HepG2 (cell line): ENCODE results near the gene SHC1. TPM values are rescaled to one million over a fixed set of nuclear protein-coding genes. Genes with fewer than 3 reads are reported as not detected.

Experiments used
- ATAC-seq: fragments of 200-7000 bp; cut with Tn5 transposase; 3 replicates; pipeline ENCODE4 v1.9.1; 2020; ENCODE audit warnings: mild to moderate bottlenecking, moderate library complexity
- BruUV-seq: library from RNA; stranded (reverse); fragments of 400-500 nt; replicated peaks from 2 replicates; lab custom pipeline; 2021; lab: Mats Ljungman, UMichigan
- CTCF ChIA-PET: fragments of 300-600 bp; formaldehyde crosslinking; extraction: SDS; loops from one replicate; lab custom pipeline; 2021; ENCODE audit warnings: low total read pairs, inconsistent platforms, low intra/inter-chr PET ratio; lab: Yijun Ruan, JAX
- POLR2A ChIA-PET: fragments of 350-600 bp; sonication (Branson Sonifier 250); formaldehyde crosslinking; loops from one replicate; lab custom pipeline; 2020; ENCODE audit warnings: antibody characterized with exemption, inconsistent platforms; lab: Yijun Ruan, JAX
- DNase-seq: peaks from one replicate; pipeline ENCODE4 v3.0.0-alpha.2; 2015; ENCODE audit warnings: low spot score
- FAIRE-seq: peaks from 3 replicates; lab custom pipeline; 2011; peaks lifted over from hg19 to GRCh38; lab: Jason Lieb, UNC
- H2AFZ ChIP-seq: one replicate; pipeline ENCODE4 v1.6.1; 2011; ENCODE audit warnings: low read length, inconsistent platforms
- H3K27ac ChIP-seq: fragments of 300-600 bp; 3 replicates; pipeline ENCODE4 v1.8.0; 2011; ENCODE audit warnings: mixed run types, mild to moderate bottlenecking, mixed read lengths, low read length, inconsistent platforms; ENCODE audit not compliant: insufficient read depth; ENCODE audit errors: extremely low read length
- H3K27me3 ChIP-seq, 2 experiments: fragments of 200-600 bp in 1 of 2; 2 replicates in 1 of 2; 3 replicates in 1 of 2; pipeline versions ENCODE4 v1.6.0 to v1.8.0; 2011; ENCODE audit warnings: low read length in 2 of 2, mild to moderate bottlenecking in 2 of 2, moderate library complexity in 2 of 2, inconsistent platforms in 1 of 2; ENCODE audit not compliant: insufficient read depth in 2 of 2, control insufficient read depth in 1 of 2
- H3K36me3 ChIP-seq, 2 experiments: fragments of 200-600 bp in 1 of 2; replicated peaks in 1 of 2; 2 replicates in 1 of 2; 3 replicates in 1 of 2; pipeline versions ENCODE4 v1.5.1 to v1.8.0; 2011; ENCODE audit warnings: low read length in 2 of 2, inconsistent platforms in 1 of 2; ENCODE audit not compliant: insufficient read depth in 2 of 2, control insufficient read depth in 1 of 2
- H3K4me1 ChIP-seq: 2 replicates; pipeline ENCODE4 v1.5.1; 2012; ENCODE audit warnings: low read length, inconsistent platforms; ENCODE audit not compliant: insufficient read depth
- H3K4me2 ChIP-seq: 2 replicates; pipeline ENCODE4 v1.6.0; 2011; ENCODE audit warnings: low read depth, low read length, inconsistent platforms
- H3K4me3 ChIP-seq, 3 experiments: fragments of 200-600 bp in 1 of 3; sonication (generic), shearing (Covaris generic) in 1 of 3; replicated peaks in 1 of 3; 2 replicates each; pipeline ENCODE4 v1.5.1; 2011 to 2016; ENCODE audit warnings: low read length in 3 of 3, inconsistent platforms in 2 of 3, low read depth in 2 of 3, mild to moderate bottlenecking in 2 of 3, control low read depth in 1 of 3, mixed read lengths in 1 of 3; ENCODE audit not compliant: insufficient read depth in 1 of 3
- H3K79me2 ChIP-seq: one replicate; pipeline ENCODE4 v1.6.1; 2011; ENCODE audit warnings: low read length, inconsistent platforms; ENCODE audit not compliant: insufficient read depth
- H3K9ac ChIP-seq: 2 replicates; pipeline ENCODE4 v1.6.0; 2011; ENCODE audit warnings: mild to moderate bottlenecking, low read depth, low read length, inconsistent platforms; ENCODE audit not compliant: insufficient read depth
- H3K9me3 ChIP-seq: 2 replicates; pipeline ENCODE4 v1.5.1; 2012; ENCODE audit warnings: mild to moderate bottlenecking, low read length
- H4K20me1 ChIP-seq: 2 replicates; pipeline ENCODE4 v1.6.0; 2011; ENCODE audit warnings: inconsistent platforms, mild to moderate bottlenecking, low read length, moderate library complexity; ENCODE audit not compliant: insufficient read depth
- DMAP1 ChIP-seq: IDR thresholded peaks from 2 replicates; pipeline ENCODE4 v1.6.1; 2016
- FOXM1 ChIP-seq: sonication (generic); formaldehyde crosslinking; IDR thresholded peaks from 2 replicates; pipeline ENCODE4 v1.5.0; 2020; ENCODE audit warnings: missing genetic modification reagents
- MBD4 ChIP-seq: IDR thresholded peaks from 2 replicates; pipeline ENCODE4 v1.6.1; 2012; ENCODE audit warnings: low read length, inconsistent platforms, borderline replicate concordance
- MYC ChIP-seq: sonication (generic); formaldehyde crosslinking; IDR thresholded peaks from 2 replicates; pipeline ENCODE4 v1.9.0; 2021; ENCODE audit warnings: missing genetic modification reagents, borderline replicate concordance
- NONO ChIP-seq, 2 experiments: fragments of 450-650 bp in 1 of 2; sonication (generic) in 1 of 2; formaldehyde crosslinking in 1 of 2; IDR thresholded peaks in 1 of 2; conservative IDR thresholded peaks in 1 of 2; 2 replicates each; pipeline versions ENCODE4 v1.6.1 to v1.8.0; 2017 to 2022; ENCODE audit warnings: mild to moderate bottlenecking in 1 of 2, missing genetic modification reagents in 1 of 2, moderate library complexity in 1 of 2
- REPIN1 ChIP-seq: sonication (generic); formaldehyde crosslinking; IDR thresholded peaks from 2 replicates; pipeline ENCODE4 v1.8.0; 2022; ENCODE audit warnings: missing genetic modification reagents, low read depth, mild to moderate bottlenecking, borderline replicate concordance
- SP2 ChIP-seq: sonication (generic); formaldehyde crosslinking; IDR thresholded peaks from 2 replicates; pipeline ENCODE4 v1.5.1; 2020; ENCODE audit warnings: mild to moderate bottlenecking, missing genetic modification reagents
- ZFP90 ChIP-seq: sonication (generic); formaldehyde crosslinking; IDR thresholded peaks from 2 replicates; pipeline ENCODE4 v1.8.0; 2022; ENCODE audit warnings: missing genetic modification reagents, mild to moderate bottlenecking, inconsistent platforms, borderline replicate concordance
- ZNF232 ChIP-seq: sonication (generic); formaldehyde crosslinking; IDR thresholded peaks from 2 replicates; pipeline ENCODE4 v1.4.0; 2020; ENCODE audit warnings: missing genetic modification reagents, borderline replicate concordance
- ZNF766 ChIP-seq: sonication (generic); formaldehyde crosslinking; IDR thresholded peaks from 2 replicates; pipeline ENCODE4 v1.5.0; 2020; ENCODE audit warnings: missing genetic modification reagents, borderline replicate concordance
- WGBS: methylation state at CpG from one replicate; pipeline ENCODE4 v1.1.6; 2017; ENCODE audit warnings: low lambda C conversion rate; 5-methylcytosine and 5-hydroxymethylcytosine counted together
- in situ Hi-C: cut with HindIII; loops from 2 replicates; pipeline ENCODE4 v1.10.0; 2017; ENCODE audit warnings: low pct_unique_long_range_greater_than_20kb; ENCODE audit not compliant: extremely low pct_ligation_motif_present
- intact Hi-C: fragments of 100-400 bp; cut with micrococcal nuclease; formaldehyde crosslinking; loops from one replicate; pipeline ENCODE4 v1.10.0; 2022; ENCODE audit not compliant: unreplicated experiment
- polyA plus RNA-seq, 8 experiments: library from polyadenylated mRNA; depleted of rRNA in 3 of 8; stranded (reverse) in 7 of 8; unstranded in 1 of 8; fragments of >200 nt; fragmentation: Illumina TruSeq in 4 of 8; extraction: Trizol in 4 of 8; gene quantifications; 2 replicates each; pipeline versions ENCODE4 v1.2.1 to v1.2.3, GENCODE V29; 2011 to 2016; ENCODE audit warnings: low read depth in 4 of 8, missing spikeins in 1 of 8, mixed read lengths in 1 of 8; ENCODE audit not compliant: insufficient read depth in 1 of 8
- total RNA-seq, 5 experiments: library from RNA; depleted of rRNA; stranded (reverse); fragments of >200 nt; fragmentation: Illumina TruSeq; extraction: Trizol; gene quantifications; 2 replicates each; pipeline ENCODE4 v1.2.3, GENCODE V29; 2016; ENCODE audit warnings: low read depth in 1 of 5
- TF ChIP-seq, protein P1 (sequence below): sonication (generic); formaldehyde crosslinking; IDR thresholded peaks from 2 replicates; pipeline ENCODE4; 2020; ENCODE audit warnings: missing genetic modification reagents, mild to moderate bottlenecking, borderline replicate concordance

SHC1 gene
- total and polyA plus RNA-seq, 2 of the 13 experiments (the other 11 are each of a cell fraction or from before 2014, with no cell fraction given), result 52.0 to 137 TPM

DNA sequence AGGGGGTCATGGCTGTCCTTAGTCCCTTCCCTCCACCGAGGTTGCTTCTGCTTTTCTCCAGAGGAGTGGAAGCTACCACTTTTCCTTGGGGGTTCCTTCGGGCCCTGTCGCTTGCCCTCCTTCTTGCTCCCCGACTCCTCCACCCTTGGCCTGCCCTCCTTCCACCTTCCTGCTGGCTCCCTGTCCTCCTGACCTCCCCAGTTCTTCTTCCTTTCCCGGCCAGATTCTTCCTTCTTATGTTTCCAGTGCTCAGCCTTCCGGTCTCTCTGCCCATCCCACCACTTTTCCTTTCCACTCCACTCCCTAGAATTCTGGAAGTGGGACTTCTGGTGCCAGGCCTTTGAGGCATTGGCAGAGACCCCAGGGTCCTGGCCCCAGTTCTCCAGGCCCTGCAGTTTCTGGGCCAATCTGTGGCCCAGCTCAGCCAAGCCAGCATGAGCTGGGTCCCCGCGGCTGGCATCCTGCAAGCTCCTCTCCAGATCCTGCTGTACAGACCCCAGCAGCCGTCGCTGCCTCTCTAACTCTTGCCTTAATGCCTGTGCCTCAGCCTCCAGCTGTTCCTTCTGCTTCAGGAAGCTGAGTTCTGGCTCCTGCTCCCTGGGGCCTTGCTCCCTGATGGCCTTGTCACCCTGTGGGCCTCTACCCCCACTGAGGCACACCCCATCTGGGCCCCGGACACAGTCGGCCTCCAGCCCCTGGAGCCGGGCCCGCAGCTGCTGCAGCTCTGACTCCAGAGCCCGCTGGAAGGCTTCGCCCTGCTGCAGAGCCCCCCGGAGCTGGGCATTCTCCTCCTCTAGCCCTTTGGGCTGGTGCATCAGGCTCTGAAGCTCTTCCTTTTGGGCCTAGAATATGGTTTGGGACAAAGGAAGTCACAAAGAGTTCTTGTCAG lies 24.3 kb downstream of the SHC1 start:
- Histone ChIP-seq H2AFZ (no peak overlapping the region), H4K20me1 (no peaks in the 10 kb centered on the region), H3K36me3 (peaks cover 4 to 6% of the 10 kb centered on the region in 2 experiments; a peak in 2 of 5 replicates), H3K4me3 (no peak overlapping the region), H3K4me2 (no peak overlapping the region), H3K27ac (peak overlapping the region; percentile 88), H3K4me1 (peaks cover 47% of the 10 kb centered on the region), H3K27me3 (no peaks in the 10 kb centered on the region)
- DNase-seq (no peak), ATAC-seq (no peak)
- no TSS peak for BruUV-seq
- in situ Hi-C loops, result no loop called here
- CTCF ChIA-PET, result no interaction called here
- TF ChIP-seq FOXM1 (CRISPR knock-in tag), result no peak
- no peak for TF ChIP-seq MBD4
- TF ChIP-seq, all 625 proteins: peak for 0
- no peak overlapping the region for H3K9ac ChIP-seq
- WGBS, result 91% methylated on average over 17 of the region's 17 CpGs
- POLR2A ChIA-PET, result interaction anchor here (2.7 to 3.0 kb wide), 2 partner anchors 10 to 15 kb away, joined by 18 to 22 read pairs; partner anchors contain the start of genes PMVK and PYGO2
- intact Hi-C loops, result no loop called here
- no peaks in the 10 kb centered on the region for H3K79me2 ChIP-seq
- no peak for FAIRE-seq
- H3K9me3 ChIP-seq, result no peaks in the 10 kb centered on the region

- Histone ChIP-seq H2AFZ (no peak overlapping the region), H3K4me3 (peak overlapping the region in 1 of 3 experiments; percentile 27; a peak in 2 of 6 replicates), H3K4me2 (peak overlapping the region; percentile 56), H3K79me2 (no peaks in the 10 kb centered on the region), H3K36me3 (peaks cover 0 to 2% of the 10 kb centered on the region in 2 experiments; a peak in 2 of 5 replicates), H3K27me3 (no peaks in the 10 kb centered on the region), H3K9ac (peak overlapping the region; percentile 59), H3K9me3 (no peaks in the 10 kb centered on the region), H3K27ac (peak overlapping the region; percentile 88), H4K20me1 (no peaks in the 10 kb centered on the region), H3K4me1 (peaks cover 56% of the 10 kb centered on the region)
- POLR2A ChIA-PET, result interaction anchor here (0.6 to 3.0 kb wide), 11 partner anchors 9 to 333 kb away, joined by 3 to 22 read pairs (median 4); partner anchors contain the start of genes ADAM15, PMVK and PYGO2
- DNase-seq, result no peak
- no peak for FAIRE-seq
- BruUV-seq, result TSS peak; percentile 77
- CTCF ChIA-PET, result no interaction called here
- ATAC-seq, result no peak; the same call in 2 of the 3 replicates
- WGBS, result 84% methylated on average over 10 of the region's 15 CpGs
- intact Hi-C loops (no loop called here), in situ Hi-C loops (no loop called here)
- TF ChIP-seq ZNF766 (0 out of 2 replicates have a peak, but pooled peaks have one; percentile 53), SP2 (CRISPR knock-in tag) (peak; percentile 49; the same call in 1 of the 2 replicates), NONO (IDR thresholded peaks at IDR 0.05) (no peak), NONO (CRISPR knock-in tag; conservative IDR thresholded peaks at IDR 0.05) (0 out of 2 replicates have a peak, but pooled peaks have one; percentile 10), MYC (CRISPR knock-in tag) (peak; percentile 2; the same call in 1 of the 2 replicates), DMAP1 (CRISPR knock-in tag) (0 out of 2 replicates have a peak, but pooled peaks have one; percentile 5), REPIN1 (CRISPR knock-in tag) (no peak), ZNF232 (0 out of 2 replicates have a peak, but pooled peaks have one; percentile 12), ZFP90 (CRISPR knock-in tag) (0 out of 2 replicates have a peak, but pooled peaks have one; percentile 3)
- TF ChIP-seq, protein P1, sequence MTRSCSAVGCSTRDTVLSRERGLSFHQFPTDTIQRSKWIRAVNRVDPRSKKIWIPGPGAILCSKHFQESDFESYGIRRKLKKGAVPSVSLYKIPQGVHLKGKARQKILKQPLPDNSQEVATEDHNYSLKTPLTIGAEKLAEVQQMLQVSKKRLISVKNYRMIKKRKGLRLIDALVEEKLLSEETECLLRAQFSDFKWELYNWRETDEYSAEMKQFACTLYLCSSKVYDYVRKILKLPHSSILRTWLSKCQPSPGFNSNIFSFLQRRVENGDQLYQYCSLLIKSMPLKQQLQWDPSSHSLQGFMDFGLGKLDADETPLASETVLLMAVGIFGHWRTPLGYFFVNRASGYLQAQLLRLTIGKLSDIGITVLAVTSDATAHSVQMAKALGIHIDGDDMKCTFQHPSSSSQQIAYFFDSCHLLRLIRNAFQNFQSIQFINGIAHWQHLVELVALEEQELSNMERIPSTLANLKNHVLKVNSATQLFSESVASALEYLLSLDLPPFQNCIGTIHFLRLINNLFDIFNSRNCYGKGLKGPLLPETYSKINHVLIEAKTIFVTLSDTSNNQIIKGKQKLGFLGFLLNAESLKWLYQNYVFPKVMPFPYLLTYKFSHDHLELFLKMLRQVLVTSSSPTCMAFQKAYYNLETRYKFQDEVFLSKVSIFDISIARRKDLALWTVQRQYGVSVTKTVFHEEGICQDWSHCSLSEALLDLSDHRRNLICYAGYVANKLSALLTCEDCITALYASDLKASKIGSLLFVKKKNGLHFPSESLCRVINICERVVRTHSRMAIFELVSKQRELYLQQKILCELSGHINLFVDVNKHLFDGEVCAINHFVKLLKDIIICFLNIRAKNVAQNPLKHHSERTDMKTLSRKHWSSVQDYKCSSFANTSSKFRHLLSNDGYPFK (CRISPR knock-in tag), result peak; percentile 6; the same call in 1 of the 2 replicates
These were observed 25.2 kb downstream of the SHC1 start for GRCh38 chr1:154945160-154945961.
